Activated CD8-positive, alpha-beta T cell treated with anti-CD3 and anti-CD28 coated beads, Interleukin-2, amount 10 ng/mL, durations not matched to agents 7 days and 5 days (primary cell): ENCODE data around the gene PHTF1. TPM values are rescaled to one million over a fixed set of nuclear protein-coding genes. Genes with fewer than 3 reads are reported as not detected.
"Not testable (repeated sequence)": the region's sequence is repeated elsewhere in the genome, so short reads cannot be mapped to it uniquely, and the experiment has no call there.

Source experiments
- ATAC-seq: fragments of 150-1000 bp; cut with Tn5 transposase; one replicate; pipeline ENCODE4 v1.10.0; 2021; ENCODE audit warnings: moderate library complexity
- CTCF ChIA-PET: fragments of 350-600 bp; sonication (Branson Sonifier 250); formaldehyde crosslinking; loops from one replicate; lab custom pipeline; 2021; ENCODE audit warnings: antibody characterized with exemption; lab: Charles Lee
- POLR2A ChIA-PET: fragments of 350-600 bp; sonication (Branson Sonifier 250); formaldehyde crosslinking; loops from one replicate; lab custom pipeline; 2021; ENCODE audit warnings: antibody characterized with exemption; lab: Charles Lee
- DNase-seq: peaks from one replicate; pipeline ENCODE4 v3.0.0-alpha.2; 2020
- H3K27ac Mint-ChIP-seq: one replicate; pipeline ENCODE4 v1.8.0; 2021; ENCODE audit warnings: mild to moderate bottlenecking, mixed read lengths
- H3K27me3 Mint-ChIP-seq: one replicate; pipeline ENCODE4 v1.8.0; 2021; ENCODE audit warnings: low read depth, mixed read lengths
- H3K36me3 Mint-ChIP-seq: one replicate; pipeline ENCODE4 v1.8.0; 2021; ENCODE audit warnings: low read depth, mixed read lengths
- H3K4me1 Mint-ChIP-seq: one replicate; pipeline ENCODE4 v1.8.0; 2021; ENCODE audit warnings: low read depth, mixed read lengths
- H3K4me3 Mint-ChIP-seq: one replicate; pipeline ENCODE4 v1.8.0; 2021; ENCODE audit warnings: mild to moderate bottlenecking, mixed read lengths
- H3K9me3 Mint-ChIP-seq: one replicate; pipeline ENCODE4 v1.8.0; 2022; ENCODE audit warnings: mixed read lengths; ENCODE audit not compliant: insufficient read depth
- total RNA-seq, 2 experiments: library from RNA; stranded (reverse); gene quantifications; one replicate each; pipeline ENCODE4 v1.2.3, GENCODE V29; 2021

PHTF1 gene
- total RNA-seq, 2 experiments from 2014 or later = 24.8 to 25.2 TPM

DNA sequence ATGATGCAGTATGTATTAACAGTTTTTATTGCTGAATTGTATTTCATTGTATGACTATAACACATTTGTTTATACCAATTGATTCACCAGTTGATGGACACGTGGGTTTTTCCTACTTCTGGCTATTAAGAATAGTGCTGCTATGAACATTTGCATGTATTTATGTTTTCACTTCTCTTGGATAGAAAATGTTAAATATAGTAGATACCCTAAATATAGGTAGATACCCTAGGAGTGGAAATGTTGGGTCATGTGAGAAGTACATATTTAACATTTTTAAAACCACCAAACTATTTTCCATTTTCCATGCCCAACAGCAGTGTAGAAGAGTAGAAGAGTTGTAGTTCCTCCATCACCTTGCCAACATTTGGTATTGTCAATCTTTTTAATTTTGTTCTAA is 7.8 kb downstream of the PHTF1 start:
- CTCF ChIA-PET = no interaction called here
- no peak for ATAC-seq
- Mint-ChIP-seq H3K4me3 (no peak overlapping the region), H3K27ac (no peak overlapping the region), H3K4me1 (peaks cover 12% of the 10 kb centered on the region), H3K27me3 (no peaks in the 10 kb centered on the region), H3K36me3 (peaks cover 45% of the 10 kb centered on the region), H3K9me3 (no peaks in the 10 kb centered on the region)
- POLR2A ChIA-PET = no interaction called here
- no peak for DNase-seq

DNA sequence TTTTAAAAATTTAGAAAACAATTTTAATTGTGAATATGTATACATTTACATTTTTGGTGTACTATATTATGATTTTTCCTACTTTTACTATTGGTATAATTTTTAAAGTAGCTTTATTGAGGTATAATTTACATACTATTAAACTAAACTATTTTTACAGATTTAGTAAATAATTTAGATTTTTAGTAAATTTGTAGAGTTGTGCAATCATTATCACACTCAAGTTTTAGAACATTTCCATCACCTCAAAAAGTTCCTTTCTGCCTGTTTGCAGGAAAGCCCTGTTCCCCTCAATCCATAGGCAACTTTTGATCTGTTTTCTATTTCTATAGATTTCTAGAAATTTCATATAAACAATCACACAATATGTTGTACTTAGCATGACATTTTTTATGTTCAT is 8.2 kb downstream of the PHTF1 start:
- H3K27me3 Mint-ChIP-seq = no peaks in the 10 kb centered on the region
- POLR2A ChIA-PET = no interaction called here
- CTCF ChIA-PET = no interaction called here

DNA sequence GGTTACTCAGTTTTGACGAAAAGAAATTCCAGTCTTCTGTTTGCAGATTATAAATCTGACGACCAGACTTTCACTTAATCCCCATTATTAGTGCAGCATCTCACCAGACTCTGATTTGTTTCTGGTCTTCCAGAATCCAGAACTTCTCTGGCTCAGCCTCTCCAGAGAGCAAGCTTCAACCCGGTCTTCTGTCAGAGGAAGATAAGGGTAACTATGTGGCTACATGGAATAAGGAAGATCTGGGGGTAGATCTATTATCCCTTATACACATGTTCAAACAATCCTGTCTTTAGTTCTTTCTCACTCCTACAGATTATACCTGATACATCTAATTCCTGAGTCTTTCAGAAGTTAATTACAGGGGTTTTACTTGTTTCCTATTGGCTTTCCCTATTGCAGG is 9.9 kb downstream of the PHTF1 start:
- no peaks in the 10 kb centered on the region for H3K27me3 Mint-ChIP-seq
- no peaks in the 10 kb centered on the region for H3K9me3 Mint-ChIP-seq
- H3K4me1 Mint-ChIP-seq = peaks cover 3% of the 10 kb centered on the region
- ATAC-seq (no peak), DNase-seq (no peak)
- H3K27ac Mint-ChIP-seq = no peak overlapping the region
- no peak overlapping the region for H3K4me3 Mint-ChIP-seq
- CTCF ChIA-PET = no interaction called here
- peaks cover 27% of the 10 kb centered on the region for H3K36me3 Mint-ChIP-seq
- POLR2A ChIA-PET = no interaction called here

More for the DNA sequence above, 8.2 kb downstream of the PHTF1 start:
- Mint-ChIP-seq H3K9me3 (no peaks in the 10 kb centered on the region), H3K27ac (no peak overlapping the region), H3K4me3 (no peak overlapping the region), H3K36me3 (peaks cover 41% of the 10 kb centered on the region), H3K4me1 (peaks cover 8% of the 10 kb centered on the region)
- no peak for ATAC-seq
- no peak for DNase-seq

DNA sequence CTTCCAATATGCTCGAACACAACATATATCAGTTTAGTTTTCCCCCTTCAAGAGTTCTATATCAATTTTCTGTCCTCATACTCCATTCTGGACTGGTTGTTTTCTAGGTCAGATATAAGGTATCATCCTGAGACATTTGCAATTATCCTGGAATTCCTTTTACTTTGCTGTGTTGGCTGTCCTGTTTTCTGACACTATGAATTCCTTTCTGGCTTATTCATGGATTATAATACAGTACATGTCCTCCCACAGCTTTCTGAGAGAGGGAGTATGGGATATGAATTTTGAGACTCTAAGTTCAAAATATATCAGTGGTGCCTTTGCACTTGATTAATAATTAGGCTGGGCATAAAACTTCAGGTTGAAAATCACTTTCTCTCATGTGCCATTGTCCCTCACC is 11.9 kb downstream of the PHTF1 start:
- no peak for DNase-seq
- peaks cover 27% of the 10 kb centered on the region for H3K36me3 Mint-ChIP-seq
- ChIA-PET CTCF (no interaction called here), POLR2A (no interaction called here)
- H3K27me3 Mint-ChIP-seq = no peaks in the 10 kb centered on the region
- H3K4me1 Mint-ChIP-seq = peaks cover 8% of the 10 kb centered on the region
- H3K9me3 Mint-ChIP-seq = no peaks in the 10 kb centered on the region
- no peak overlapping the region for H3K27ac Mint-ChIP-seq
- H3K4me3 Mint-ChIP-seq = no peak overlapping the region
- ATAC-seq = no peak

DNA sequence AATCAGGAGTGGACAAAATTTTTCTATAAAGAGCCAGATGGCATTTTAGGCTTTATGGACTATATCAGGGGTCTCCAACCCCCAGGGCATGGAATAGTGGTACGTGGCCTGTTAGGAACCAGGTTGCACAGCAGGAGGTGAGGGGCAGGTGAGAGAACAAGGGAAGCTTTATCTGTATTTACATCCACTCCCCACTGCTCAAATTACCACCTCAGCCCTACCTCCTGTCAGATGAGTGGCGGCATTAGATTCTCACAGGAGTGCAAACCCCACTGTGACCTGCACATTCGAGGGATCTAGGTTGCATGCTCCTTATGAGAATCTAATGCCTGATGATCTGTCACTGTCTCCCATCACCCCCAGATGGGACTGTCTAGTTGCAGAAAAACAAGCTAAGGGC is 13.9 kb downstream of the PHTF1 start:
- ATAC-seq (no peak), DNase-seq (no peak)
- H3K9me3 Mint-ChIP-seq = no peaks in the 10 kb centered on the region
- H3K4me3 Mint-ChIP-seq = no peak overlapping the region
- peaks cover 14% of the 10 kb centered on the region for H3K4me1 Mint-ChIP-seq
- ChIA-PET POLR2A (interaction anchor here (0.6 kb wide), 1 partner anchor 206 kb away, joined by 4 read pairs; no protein-coding TSS in a partner anchor), CTCF (no interaction called here)
- no peaks in the 10 kb centered on the region for H3K27me3 Mint-ChIP-seq
- peaks cover 31% of the 10 kb centered on the region for H3K36me3 Mint-ChIP-seq
- no peak overlapping the region for H3K27ac Mint-ChIP-seq

DNA sequence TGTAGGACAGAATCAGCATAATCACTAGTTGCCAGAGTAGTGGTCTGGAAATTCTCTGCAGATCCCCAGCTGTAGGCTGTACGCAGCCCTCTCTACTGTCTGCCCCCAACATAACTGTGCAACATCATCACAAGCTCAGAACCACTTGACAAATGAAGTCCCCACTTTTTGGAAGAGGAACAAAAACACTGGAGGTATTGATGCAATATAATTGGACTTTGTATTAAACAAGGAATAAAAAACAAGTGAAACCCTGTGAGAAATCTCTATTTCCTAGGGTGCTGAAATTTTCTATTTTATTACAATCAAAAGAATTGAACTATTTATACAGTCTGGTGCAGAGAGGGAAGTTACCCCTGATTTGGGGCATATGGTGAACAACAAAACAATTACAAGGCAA is 15.2 kb downstream of the PHTF1 start:
- no peaks in the 10 kb centered on the region for H3K9me3 Mint-ChIP-seq
- no peak overlapping the region for H3K4me3 Mint-ChIP-seq
- ChIA-PET POLR2A (interaction anchor here (0.7 kb wide), 1 partner anchor 632 kb away, joined by 4 read pairs; no protein-coding TSS in a partner anchor), CTCF (no interaction called here)
- H3K27ac Mint-ChIP-seq = no peak overlapping the region
- no peak for DNase-seq
- peaks cover 14% of the 10 kb centered on the region for H3K4me1 Mint-ChIP-seq
- no peaks in the 10 kb centered on the region for H3K27me3 Mint-ChIP-seq
- no peak for ATAC-seq
- H3K36me3 Mint-ChIP-seq = peaks cover 27% of the 10 kb centered on the region

DNA sequence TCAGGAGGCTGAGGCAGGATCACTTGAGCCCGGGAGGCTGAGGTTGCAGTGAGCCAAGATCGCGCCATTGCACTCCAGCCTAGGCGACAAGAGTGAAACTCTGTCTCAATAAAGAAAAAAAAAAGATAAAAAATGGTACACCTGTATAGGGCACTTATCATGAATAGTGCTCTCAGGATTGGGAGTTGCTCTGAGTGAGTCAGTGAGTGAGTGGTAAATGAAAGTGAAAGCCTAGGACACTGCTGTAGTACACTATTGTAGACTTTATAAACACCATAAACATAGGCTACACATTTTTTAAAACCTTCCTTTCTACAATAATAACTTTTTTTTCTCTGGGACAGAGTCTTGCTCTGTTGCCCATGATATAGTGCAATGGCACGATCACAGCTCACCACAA is 16.8 kb downstream of the PHTF1 start:
- H3K9me3 Mint-ChIP-seq = no peaks in the 10 kb centered on the region
- DNase-seq (no peak), ATAC-seq (peak; percentile 92)
- no peaks in the 10 kb centered on the region for H3K27me3 Mint-ChIP-seq
- H3K27ac Mint-ChIP-seq = peak overlapping the region; percentile 60
- peaks cover 27% of the 10 kb centered on the region for H3K36me3 Mint-ChIP-seq
- peaks cover 14% of the 10 kb centered on the region for H3K4me1 Mint-ChIP-seq
- H3K4me3 Mint-ChIP-seq = peak overlapping the region; percentile 6
- ChIA-PET POLR2A (no interaction called here), CTCF (no interaction called here)

DNA sequence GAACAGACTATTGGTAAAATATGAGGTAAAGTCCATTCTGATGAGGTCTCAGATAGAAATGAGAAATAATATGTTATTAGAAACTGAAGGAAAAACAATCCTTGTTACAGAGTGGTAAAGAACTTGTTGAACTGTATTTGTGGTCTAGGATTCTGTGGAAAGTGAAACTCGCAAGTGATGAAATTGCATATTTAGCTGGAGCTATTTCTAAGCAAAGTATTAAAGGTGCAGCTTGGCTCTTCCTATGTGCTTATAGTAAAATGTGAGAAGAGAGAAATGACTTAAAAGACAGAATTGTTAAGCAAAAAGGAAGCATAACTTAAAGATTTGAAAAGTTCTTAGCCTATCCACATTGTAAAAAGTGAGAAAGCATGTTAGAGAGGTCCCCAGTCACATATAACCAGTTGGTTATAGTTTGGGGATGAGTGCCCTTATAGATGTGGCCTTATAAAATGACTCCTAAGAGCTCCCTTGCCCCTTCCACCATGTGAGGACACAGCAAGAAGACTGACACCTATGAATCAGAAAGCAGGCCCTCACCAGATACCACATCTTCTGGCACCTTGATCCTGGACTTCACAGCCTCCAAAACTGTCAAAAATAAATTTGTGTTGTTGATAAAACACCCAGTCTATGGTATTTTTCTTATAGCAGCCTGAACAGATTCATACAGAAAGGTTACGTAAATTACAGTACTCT is 24.8 kb downstream of the PHTF1 start:
- no peak for DNase-seq
- Mint-ChIP-seq H3K27ac (peak overlapping the region; percentile 15), H3K4me3 (no peak overlapping the region), H3K9me3 (no peaks in the 10 kb centered on the region), H3K27me3 (no peaks in the 10 kb centered on the region), H3K4me1 (peaks cover 12% of the 10 kb centered on the region), H3K36me3 (peaks cover 41% of the 10 kb centered on the region)
- POLR2A ChIA-PET = interaction anchor here (0.5 to 0.7 kb wide), 2 partner anchors 24 to 243 kb away, joined by 3 to 4 read pairs; no protein-coding TSS in a partner anchor
- CTCF ChIA-PET = interaction anchor here (1.0 kb wide), 1 partner anchor 20 kb away, joined by 3 read pairs; no protein-coding TSS in a partner anchor
- no peak for ATAC-seq

DNA sequence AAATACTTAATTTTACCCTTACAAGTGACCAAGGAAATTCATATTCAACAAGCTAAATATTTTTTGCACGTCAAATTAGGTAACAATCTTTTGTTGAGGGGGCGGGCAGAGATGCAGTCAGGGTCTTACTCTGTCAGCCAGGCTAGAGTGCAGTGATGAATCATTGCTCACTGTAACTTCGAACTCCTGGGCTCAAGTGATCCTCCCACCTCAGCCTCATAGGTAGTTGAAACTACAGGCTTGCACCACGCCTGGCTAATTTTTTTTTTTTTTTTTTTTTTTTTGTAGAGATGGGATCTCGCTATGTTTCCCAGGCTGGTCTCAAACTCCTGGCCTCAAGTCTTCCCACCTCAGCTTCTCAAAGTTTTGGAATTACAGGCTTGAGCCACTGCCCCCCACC is 26.5 kb downstream of the PHTF1 start:
- ChIA-PET CTCF (no interaction called here), POLR2A (no interaction called here)
- Mint-ChIP-seq H3K27me3 (no peaks in the 10 kb centered on the region), H3K4me1 (peaks cover 12% of the 10 kb centered on the region), H3K4me3 (no peak overlapping the region), H3K36me3 (peaks cover 48% of the 10 kb centered on the region), H3K27ac (no peak overlapping the region), H3K9me3 (no peaks in the 10 kb centered on the region)
- ATAC-seq = no peak
- DNase-seq = no peak

DNA sequence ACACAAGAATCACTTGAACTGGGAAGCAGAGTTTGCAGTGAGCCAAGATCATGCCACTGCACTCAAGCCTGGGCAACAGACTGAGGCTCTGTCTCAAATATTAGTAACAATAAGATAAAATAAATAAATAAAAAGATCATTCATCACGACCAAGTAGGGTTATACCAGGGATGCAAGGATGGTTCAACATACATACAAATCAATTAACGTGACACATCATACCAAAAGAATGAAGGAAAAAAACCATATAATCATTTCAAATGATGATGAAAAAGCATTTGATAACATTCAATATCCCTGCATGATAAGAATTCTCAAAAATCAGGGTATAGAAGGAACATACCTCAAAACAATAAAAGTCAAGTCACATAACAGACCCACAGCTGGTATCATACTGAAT is 38.3 kb downstream of the PHTF1 start:
- no peak for DNase-seq
- ChIA-PET CTCF (interaction anchor here (0.7 kb wide), 1 partner anchor 1866 kb away, joined by 3 read pairs; no protein-coding TSS in a partner anchor), POLR2A (interaction anchor here (0.6 kb wide), 1 partner anchor 791 kb away, joined by 3 read pairs; no protein-coding TSS in a partner anchor)
- Mint-ChIP-seq H3K4me3 (no peak overlapping the region), H3K36me3 (peaks cover 71% of the 10 kb centered on the region), H3K9me3 (peaks cover 14% of the 10 kb centered on the region), H3K4me1 (no peaks in the 10 kb centered on the region), H3K27me3 (no peaks in the 10 kb centered on the region), H3K27ac (no peak overlapping the region)
- ATAC-seq = no peak

DNA sequence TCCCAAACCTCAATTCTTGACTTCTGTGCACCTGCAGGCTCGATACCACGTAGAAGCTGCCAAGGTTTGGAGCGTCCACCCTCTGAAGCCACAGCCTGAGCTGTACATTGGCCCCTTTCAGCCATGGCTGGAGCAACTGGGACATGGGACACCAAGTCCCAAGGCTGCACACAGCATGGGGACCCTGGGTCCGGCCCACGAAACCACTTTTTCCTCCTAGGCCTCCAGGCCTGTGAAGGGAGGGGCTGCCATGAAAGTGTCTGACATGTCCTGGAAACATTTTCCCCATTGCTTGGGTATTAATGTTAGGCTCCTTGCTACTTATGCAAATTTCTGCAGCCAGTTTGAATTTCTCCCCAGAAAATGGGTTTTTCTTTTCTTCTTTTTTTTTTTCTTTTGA is 40.7 kb downstream of the PHTF1 start:
- ATAC-seq, H3K4me3 Mint-ChIP-seq, H3K27ac Mint-ChIP-seq, DNase-seq, POLR2A ChIA-PET, H3K4me1 Mint-ChIP-seq, CTCF ChIA-PET, H3K27me3 Mint-ChIP-seq: not testable (repeated sequence)
- H3K9me3 Mint-ChIP-seq = peaks cover 14% of the 10 kb centered on the region
- H3K36me3 Mint-ChIP-seq = peaks cover 73% of the 10 kb centered on the region

DNA sequence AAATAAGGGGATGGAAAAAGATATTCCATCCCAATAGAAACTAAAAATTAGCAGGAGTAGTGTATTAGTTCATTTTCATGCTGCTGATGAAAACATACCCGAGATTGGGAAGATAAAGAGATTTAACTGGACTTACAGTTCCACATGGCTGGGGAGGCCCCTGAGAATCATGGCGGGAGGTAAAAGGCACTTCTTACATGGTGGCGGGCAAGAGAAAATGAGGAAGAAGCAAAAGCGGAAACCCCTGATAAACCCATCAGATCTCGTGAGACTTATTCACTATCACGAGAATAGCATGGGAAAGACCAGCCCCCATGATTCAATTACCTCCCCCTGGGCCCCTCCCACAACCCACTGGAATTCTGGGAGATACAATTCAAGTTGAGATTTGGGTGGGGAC is 41.8 kb downstream of the PHTF1 start:
- CTCF ChIA-PET = not testable (repeated sequence)
- H3K36me3 Mint-ChIP-seq = peaks cover 69% of the 10 kb centered on the region

More for the DNA sequence above, 41.8 kb downstream of the PHTF1 start:
- DNase-seq, ATAC-seq, POLR2A ChIA-PET, H3K4me1 Mint-ChIP-seq, H3K4me3 Mint-ChIP-seq, H3K27me3 Mint-ChIP-seq, H3K27ac Mint-ChIP-seq: not testable (repeated sequence)
- H3K9me3 Mint-ChIP-seq = peaks cover 14% of the 10 kb centered on the region
